Epithelial cell of prostate (primary cell): ENCODE results near the gene ARSB.

Experiments used
- DNase-seq: peaks from one replicate; pipeline ENCODE4 v3.0.0-alpha.2; 2011; ENCODE audit warnings: low read depth, low spot score
- H3K27ac ChIP-seq: fragments of 450-650 bp; 2 replicates; pipeline ENCODE4 v1.5.1; 2017; ENCODE audit warnings: mild to moderate bottlenecking

Gene ARSB

DNA sequence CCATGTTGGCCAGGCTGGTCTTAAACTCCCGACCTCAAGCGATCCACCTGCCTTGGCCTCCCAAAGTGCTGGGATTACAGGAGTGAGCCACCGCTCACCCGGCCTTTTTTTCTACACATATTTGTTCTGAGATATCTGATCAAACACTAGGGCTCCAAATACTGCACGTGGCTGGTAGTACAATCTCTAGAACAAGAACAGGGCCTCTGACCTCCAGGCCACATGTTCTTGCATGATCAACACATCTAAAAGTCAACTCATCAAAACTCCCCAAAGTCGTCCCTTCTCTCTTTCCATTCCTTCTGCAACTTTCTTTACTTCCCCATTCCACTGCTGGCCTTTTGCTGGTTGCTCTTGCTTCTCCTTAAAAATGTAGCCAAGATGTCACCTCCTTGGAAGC lies 223.3 kb downstream of the ARSB start:
- DNase-seq, result no peak
- H3K27ac ChIP-seq, result no peak overlapping the region

- DNase-seq, result no peak
- no peak overlapping the region for H3K27ac ChIP-seq
Measured at GRCh38 chr5:78760770-78761169, 224.3 kb downstream of the ARSB start.

- H3K27ac ChIP-seq, result no peak overlapping the region
- no peak for DNase-seq
Measured at GRCh38 chr5:78760366-78760765, 224.7 kb downstream of the ARSB start.

DNA sequence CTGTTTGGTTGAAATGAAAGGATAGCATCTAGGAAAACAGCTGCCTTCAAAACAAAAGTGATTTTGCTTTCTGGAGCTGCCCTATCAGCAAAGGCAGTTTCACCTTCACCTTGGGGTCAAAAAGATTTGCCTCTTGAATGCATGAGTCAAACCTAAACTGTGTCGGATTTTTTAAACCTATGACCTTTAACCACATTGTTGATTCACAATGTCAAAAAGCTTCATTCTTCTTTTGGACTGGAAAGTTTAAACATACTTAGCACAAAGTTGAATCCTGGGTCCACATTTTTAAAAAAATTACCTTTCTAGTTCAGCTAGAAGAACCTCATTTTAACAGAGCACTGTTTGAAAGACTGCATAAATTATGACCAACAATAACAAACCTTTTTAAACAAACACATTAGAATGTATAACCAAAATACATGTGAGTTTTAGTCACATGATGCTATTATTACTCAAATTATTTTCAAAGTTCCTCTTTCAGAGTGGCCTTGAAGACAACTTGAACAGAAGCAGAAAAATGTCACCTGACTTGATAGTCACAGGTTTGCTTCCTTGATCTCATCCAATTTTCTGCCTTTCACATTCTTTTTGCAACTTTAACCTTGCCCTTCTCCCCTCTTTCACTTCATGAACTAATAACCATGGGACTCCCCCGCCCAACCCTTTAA lies 226.8 kb downstream of the ARSB start:
- no peak for DNase-seq
- no peak overlapping the region for H3K27ac ChIP-seq

DNA sequence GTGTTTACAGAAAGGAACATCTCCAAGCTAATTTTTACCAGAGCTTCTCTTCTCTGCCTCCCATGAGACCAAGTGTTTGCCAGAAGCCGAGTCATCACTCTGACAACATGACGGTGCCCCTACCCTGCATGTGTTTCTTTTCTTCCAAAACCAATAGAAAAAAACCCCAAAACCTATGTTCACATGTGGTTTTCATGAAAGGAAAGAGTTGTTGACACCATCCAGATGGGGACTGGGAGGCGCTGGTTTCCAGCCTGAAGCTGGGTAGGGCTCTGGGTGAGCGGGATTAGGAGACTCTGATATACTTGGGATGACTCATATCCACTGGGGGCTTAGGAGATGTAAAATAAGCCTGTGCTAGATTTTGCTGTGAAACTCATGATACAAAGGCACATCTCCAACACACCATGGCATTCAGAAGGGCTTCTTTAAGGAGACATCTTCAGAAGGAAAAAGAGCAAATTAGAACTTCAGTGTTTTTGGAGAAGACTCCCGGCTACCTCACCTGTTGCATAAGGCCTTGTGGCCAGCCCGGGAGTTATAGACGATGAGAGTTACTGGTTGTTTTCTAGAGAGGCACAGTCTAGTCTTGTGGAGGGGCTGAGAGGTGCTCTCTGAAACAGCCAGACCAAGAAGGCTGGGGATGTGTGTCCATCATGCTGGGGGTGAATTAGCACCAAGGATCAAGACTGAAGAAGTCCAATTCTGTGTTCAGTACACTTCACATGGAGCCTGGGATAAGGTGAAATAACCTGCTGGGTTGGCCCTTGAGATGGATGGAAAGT lies 227.6 kb downstream of the ARSB start:
- H3K27ac ChIP-seq, result no peak overlapping the region
- no peak for DNase-seq

GRCh38 chr5:78756858-78757257 lies 228.3 kb downstream of the ARSB start:
- no peak for DNase-seq
- no peak overlapping the region for H3K27ac ChIP-seq

DNA sequence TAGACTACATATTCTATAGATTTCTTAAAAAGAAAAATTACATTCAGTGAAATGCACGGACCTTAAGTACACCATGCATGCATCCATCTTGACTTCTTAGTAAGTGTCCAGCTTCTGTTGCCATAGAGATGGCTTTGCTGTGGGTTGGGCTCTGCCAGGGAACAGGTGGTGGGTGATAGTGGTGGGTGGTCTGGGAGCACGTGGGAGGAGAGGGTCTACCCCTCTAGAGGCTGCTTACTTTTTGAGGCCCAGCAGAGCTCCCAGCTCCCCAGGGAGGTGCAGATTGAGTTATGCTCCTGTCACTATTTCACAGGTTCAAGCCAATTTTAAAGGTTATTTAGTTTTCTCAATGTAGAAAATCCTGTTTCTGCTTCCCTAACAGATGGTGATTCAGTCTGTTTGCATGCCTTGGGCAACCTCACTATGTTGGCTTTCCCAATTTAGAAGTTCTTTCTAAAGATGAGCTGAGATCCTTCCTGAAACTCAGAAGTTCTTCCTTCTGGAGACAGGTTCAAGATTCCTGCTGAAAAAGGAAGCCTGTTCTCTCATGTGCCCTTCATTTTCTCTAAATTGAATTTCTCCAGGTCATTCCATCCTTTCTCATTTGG lies 229.2 kb downstream of the ARSB start:
- no peak for DNase-seq

DNA sequence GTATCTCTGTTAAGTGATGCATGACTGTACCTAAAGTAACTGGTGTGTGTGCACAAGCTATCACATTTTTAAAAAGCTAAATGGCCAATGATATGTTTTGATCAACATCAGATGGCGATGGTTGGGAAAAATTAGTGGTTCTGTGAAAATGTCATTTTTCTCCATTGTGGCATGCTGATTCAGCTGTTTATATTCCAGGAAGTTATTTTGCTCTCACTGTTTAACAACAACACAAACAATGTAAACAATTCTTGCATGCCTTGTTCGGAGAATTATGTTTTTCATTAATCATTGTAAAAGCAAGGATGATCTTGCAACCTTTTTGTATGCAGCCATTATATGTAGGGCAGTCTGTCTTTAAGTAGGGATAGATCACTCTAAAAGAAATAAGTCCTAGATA lies 230.5 kb downstream of the ARSB start:
- H3K27ac ChIP-seq, result no peak overlapping the region
- DNase-seq, result no peak

More for the DNA sequence above, 229.2 kb downstream of the ARSB start:
- no peak overlapping the region for H3K27ac ChIP-seq

- no peak for DNase-seq
- H3K27ac ChIP-seq, result no peak overlapping the region
Measured at GRCh38 chr5:78753093-78753531, 232.0 kb downstream of the ARSB start.

DNA sequence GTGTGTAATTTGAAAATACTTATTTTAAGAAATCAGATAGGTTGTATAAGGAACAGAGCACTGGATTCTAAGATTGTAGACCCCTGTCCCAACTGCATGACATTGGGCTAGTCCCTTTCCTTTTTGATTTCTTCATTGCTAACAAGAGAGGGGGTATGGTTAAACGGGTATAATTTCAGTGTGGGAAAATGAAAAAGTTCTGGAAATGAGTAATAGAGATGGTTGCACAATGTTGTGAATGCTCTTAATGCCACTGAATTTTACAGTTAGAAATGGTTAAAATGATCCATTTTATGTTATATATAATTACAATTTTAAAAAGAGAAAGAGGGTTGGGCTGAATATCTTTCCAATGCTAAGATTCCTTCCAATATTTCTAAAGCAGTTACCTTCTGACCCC lies 233.2 kb downstream of the ARSB start:
- DNase-seq, result no peak
- H3K27ac ChIP-seq, result no peak overlapping the region

DNA sequence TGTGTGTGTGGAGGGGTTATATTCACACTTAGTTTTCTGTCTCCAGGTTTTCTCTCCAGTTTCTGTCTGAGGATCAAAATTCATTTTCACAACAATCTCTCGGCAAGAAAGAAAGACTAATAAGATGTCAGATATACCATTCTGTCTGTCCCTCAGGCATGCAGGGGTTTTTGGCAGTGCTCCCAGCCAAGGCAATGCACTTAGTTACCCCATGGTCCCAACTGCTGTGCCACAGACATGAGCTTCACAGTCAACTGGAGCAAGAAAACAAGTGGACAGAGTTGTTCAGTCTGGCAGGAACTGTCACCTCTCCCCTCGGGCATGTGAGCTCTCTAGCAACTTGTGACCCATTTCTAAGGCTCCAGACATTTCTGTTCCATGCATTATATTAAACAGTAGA lies 234.8 kb downstream of the ARSB start:
- DNase-seq, result no peak

GRCh38 chr5:78747705-78748359 lies 237.3 kb downstream of the ARSB start:
- no peak overlapping the region for H3K27ac ChIP-seq
- DNase-seq, result no peak

More for the DNA sequence above, 234.8 kb downstream of the ARSB start:
- no peak overlapping the region for H3K27ac ChIP-seq

GRCh38 chr5:78747055-78747454 lies 238.1 kb downstream of the ARSB start:
- no peak overlapping the region for H3K27ac ChIP-seq
- DNase-seq, result no peak

DNA sequence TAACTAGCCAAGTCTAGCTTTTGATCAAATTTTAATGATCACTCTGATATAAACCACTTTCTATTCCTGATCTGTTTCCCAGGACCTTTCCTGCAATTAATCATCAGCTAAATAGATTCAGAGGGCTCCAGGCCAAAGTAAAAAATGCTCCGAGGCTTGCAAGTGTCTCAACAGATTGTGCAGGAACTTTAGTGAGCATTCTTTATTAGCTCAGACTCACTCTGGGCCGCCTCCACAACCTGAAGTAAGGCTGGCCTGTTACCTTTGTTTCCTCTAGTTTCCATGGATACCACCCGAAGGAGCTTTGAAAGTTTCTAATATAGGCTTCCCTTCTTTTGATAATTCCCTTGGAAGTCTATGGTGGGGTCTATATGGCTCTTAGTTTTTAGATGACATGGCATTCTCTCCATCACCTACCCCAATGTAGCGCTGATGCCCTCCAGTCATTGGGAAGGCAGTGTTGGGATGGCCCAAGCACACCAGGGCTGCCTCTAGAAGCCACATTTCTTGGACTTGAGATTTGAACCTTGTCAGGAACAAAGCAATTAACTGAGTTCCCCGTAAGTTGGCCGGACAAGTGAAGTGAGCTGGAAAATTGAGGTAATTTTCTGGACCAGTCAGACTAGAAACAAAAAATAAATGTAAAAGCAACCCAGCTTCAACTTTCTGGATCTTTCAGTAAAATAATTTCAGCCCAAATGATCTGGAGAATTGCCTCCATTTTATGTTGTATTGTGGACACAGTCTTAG lies 238.9 kb downstream of the ARSB start:
- no peak for DNase-seq
- no peak overlapping the region for H3K27ac ChIP-seq

DNA sequence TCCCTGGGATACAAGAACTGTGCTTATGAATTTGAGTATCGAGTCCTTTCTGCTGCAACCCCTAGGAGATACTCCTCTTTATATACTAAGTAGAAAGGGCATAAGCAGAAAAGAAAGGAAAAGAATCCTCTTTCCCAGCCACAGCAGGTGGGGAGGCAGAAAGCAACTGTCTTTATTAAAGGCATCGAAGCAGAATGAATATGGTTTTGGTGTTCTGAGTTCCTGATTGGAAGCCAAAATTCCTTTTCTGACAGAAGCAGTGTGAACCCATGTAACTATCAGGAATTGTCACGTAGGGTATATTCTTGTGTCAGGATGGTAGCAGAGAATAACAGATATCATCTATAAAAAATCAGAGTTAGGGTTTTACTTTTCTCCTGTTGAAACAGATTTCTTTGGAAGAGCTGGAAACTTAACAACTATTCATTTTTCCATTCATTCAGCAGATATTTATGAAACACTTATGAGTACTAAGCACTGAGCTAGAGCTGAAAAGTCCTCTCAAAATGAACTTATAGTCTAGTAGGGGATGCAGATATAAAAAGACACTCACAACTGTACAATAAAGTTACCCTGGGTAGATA lies 240.1 kb downstream of the ARSB start:
- DNase-seq, result no peak
- H3K27ac ChIP-seq, result no peak overlapping the region

DNA sequence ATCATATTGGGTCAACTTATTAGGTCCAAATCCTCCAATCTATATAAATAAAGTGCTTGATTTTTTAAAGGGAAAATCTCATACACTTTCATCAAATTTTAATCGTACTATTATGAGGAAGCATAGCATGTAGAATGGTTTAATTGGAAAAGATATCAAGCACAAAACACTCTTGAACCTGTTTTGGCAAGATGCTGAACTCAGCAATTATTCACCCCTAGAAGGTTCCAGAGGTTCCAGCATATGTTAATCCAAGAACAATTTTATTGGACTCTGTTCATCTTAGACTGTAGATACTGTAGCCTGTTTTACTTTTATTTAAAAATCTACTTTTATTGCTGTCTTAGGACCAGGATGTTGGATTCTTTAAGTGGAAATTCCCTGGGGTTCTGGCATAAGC lies 244.1 kb downstream of the ARSB start:
- no peak overlapping the region for H3K27ac ChIP-seq
- DNase-seq, result no peak

GRCh38 chr5:78738693-78739300 lies 246.3 kb downstream of the ARSB start:
- no peak overlapping the region for H3K27ac ChIP-seq
- no peak for DNase-seq

DNA sequence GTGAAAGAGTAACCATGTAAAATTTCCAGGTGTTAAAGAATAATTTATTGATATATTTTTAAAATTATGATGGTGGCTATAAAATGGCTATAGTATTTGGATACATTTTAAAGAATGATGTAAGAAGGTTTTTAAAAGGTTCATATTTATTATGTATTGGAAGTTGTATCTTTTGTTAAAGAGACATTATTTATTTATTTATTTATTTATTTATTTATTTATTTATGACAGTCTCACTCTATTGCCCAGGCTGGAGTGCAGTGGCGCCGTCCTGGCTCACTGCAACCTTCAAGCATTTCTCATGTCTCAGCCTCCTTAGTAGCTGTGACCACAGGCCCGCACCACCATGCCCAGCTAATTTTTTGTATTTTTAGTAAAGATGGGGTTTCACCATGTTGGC lies 247.0 kb downstream of the ARSB start:
- H3K27ac ChIP-seq, result no peak overlapping the region
- DNase-seq, result no peak

DNA sequence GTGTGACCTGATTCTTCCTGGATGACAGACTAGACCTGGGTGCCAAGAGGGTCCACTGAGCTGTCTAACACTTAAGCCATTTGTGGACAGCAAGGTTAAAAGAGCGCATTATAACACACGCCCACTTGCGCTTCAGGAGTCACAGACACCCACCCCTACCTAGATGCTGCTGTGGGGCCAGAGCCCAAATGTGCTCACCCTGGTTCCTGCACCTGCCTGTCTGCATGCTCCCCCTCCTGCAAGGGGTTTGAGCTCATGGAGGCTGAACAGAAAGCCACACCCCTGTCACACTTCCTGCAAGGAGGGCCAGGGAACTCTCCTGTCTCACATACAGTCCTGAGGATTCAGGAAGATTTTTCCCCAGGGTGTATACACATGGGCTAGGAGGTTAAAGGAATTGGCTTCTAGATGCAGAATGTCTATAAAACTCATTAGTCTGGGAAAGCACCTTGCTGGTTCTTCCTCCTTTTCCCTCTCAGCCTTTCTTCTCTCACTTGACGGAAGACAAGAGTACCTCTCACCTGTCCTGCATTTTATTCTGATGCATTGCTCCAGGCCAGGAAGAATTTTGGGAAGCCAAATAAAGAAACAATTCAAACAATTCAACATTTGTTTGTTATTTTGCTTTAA lies 249.2 kb downstream of the ARSB start:
- no peak overlapping the region for H3K27ac ChIP-seq
- no peak for DNase-seq
